OCI-LY1 (cell line): Measurements from ENCODE around the gene ASCC1.

Source experiments
- H2AFZ ChIP-seq: fragments of 200-600 bp; sonication (generic), shearing (Covaris generic); 2 replicates; pipeline ENCODE4 v1.6.0; 2014; ENCODE audit warnings: antibody characterized with exemption, mild to moderate bottlenecking, low read length
- H3F3A ChIP-seq: fragments of 200-600 bp; sonication (generic), shearing (Covaris generic); 2 replicates; pipeline ENCODE4 v1.6.0; 2014; ENCODE audit warnings: mild to moderate bottlenecking, antibody characterized with exemption, low read length, moderate library complexity; ENCODE audit not compliant: insufficient read depth
- H3K27ac ChIP-seq: fragments of 200-600 bp; sonication (generic); 2 replicates; pipeline ENCODE4 v1.5.1; 2014; ENCODE audit warnings: low read length, mixed run types, mild to moderate bottlenecking, low read depth; ENCODE audit not compliant: poor library complexity, severe bottlenecking
- H3K27me3 ChIP-seq: fragments of 200-600 bp; sonication (generic); 2 replicates; pipeline ENCODE4 v1.6.0; 2014; ENCODE audit warnings: antibody characterized with exemption, mild to moderate bottlenecking, low read length, moderate library complexity; ENCODE audit not compliant: insufficient read depth
- H3K36me3 ChIP-seq: fragments of 200-600 bp; sonication (generic); 2 replicates; pipeline ENCODE4 v1.6.1; 2014; ENCODE audit warnings: mild to moderate bottlenecking, antibody characterized with exemption, low read length, moderate library complexity, mixed read lengths; ENCODE audit not compliant: insufficient read depth
- H3K4me1 ChIP-seq: fragments of 200-600 bp; sonication (generic); 2 replicates; pipeline ENCODE4 v1.5.1; 2014; ENCODE audit warnings: mild to moderate bottlenecking, low read length, moderate library complexity; ENCODE audit not compliant: insufficient read depth, severe bottlenecking
- H3K4me2 ChIP-seq: fragments of 200-600 bp; sonication (generic), shearing (Covaris generic); 2 replicates; pipeline ENCODE4 v1.6.1; 2014; ENCODE audit warnings: low read length
- H3K4me3 ChIP-seq: fragments of 200-600 bp; sonication (generic); 2 replicates; pipeline ENCODE4 v1.5.1; 2014; ENCODE audit warnings: low read length, low read depth, mild to moderate bottlenecking, mixed read lengths; ENCODE audit not compliant: poor library complexity, severe bottlenecking
- H3K79me2 ChIP-seq: fragments of 200-600 bp; shearing (Covaris generic); 2 replicates; pipeline ENCODE4 v1.6.1; 2016; ENCODE audit warnings: mixed run types, low read length, mixed read lengths; ENCODE audit not compliant: insufficient read depth
- H3K9ac ChIP-seq: fragments of 200-600 bp; sonication (generic), shearing (Covaris generic); 2 replicates; pipeline ENCODE4 v1.6.1; 2014; ENCODE audit warnings: mild to moderate bottlenecking, low read length, mixed read lengths
- H3K9me2 ChIP-seq: fragments of 200-600 bp; sonication (generic), shearing (Covaris generic); 2 replicates; pipeline ENCODE4 v1.6.1; 2014; ENCODE audit warnings: low read depth, mild to moderate bottlenecking, low read length, mixed read lengths
- H3K9me3 ChIP-seq: fragments of 200-600 bp; shearing (Covaris generic); 2 replicates; pipeline ENCODE4 v1.6.1; 2014; ENCODE audit warnings: low read length, mixed read lengths
- H4K20me1 ChIP-seq: fragments of 200-600 bp; sonication (generic), shearing (Covaris generic); 2 replicates; pipeline ENCODE4 v1.6.0; 2016; ENCODE audit warnings: mild to moderate bottlenecking, low read length; ENCODE audit not compliant: insufficient read depth
- EZH2 ChIP-seq: fragments of 200-600 bp; sonication (generic), shearing (Covaris generic); IDR thresholded peaks from 2 replicates; pipeline ENCODE4 v1.8.0; 2017; ENCODE audit warnings: borderline replicate concordance, mixed run types, mild to moderate bottlenecking, antibody characterized with exemption, low read length, moderate library complexity, mixed read lengths
- TF ChIP-seq, protein P1 (sequence below): fragments of 200-600 bp; sonication (generic), shearing (Covaris generic); IDR thresholded peaks from 2 replicates; pipeline ENCODE4 v1.5.1; 2017; ENCODE audit warnings: mild to moderate bottlenecking, antibody characterized with exemption, low read length, moderate library complexity, mixed read lengths

ASCC1 gene, protein sequence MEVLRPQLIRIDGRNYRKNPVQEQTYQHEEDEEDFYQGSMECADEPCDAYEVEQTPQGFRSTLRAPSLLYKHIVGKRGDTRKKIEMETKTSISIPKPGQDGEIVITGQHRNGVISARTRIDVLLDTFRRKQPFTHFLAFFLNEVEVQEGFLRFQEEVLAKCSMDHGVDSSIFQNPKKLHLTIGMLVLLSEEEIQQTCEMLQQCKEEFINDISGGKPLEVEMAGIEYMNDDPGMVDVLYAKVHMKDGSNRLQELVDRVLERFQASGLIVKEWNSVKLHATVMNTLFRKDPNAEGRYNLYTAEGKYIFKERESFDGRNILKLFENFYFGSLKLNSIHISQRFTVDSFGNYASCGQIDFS

DNA sequence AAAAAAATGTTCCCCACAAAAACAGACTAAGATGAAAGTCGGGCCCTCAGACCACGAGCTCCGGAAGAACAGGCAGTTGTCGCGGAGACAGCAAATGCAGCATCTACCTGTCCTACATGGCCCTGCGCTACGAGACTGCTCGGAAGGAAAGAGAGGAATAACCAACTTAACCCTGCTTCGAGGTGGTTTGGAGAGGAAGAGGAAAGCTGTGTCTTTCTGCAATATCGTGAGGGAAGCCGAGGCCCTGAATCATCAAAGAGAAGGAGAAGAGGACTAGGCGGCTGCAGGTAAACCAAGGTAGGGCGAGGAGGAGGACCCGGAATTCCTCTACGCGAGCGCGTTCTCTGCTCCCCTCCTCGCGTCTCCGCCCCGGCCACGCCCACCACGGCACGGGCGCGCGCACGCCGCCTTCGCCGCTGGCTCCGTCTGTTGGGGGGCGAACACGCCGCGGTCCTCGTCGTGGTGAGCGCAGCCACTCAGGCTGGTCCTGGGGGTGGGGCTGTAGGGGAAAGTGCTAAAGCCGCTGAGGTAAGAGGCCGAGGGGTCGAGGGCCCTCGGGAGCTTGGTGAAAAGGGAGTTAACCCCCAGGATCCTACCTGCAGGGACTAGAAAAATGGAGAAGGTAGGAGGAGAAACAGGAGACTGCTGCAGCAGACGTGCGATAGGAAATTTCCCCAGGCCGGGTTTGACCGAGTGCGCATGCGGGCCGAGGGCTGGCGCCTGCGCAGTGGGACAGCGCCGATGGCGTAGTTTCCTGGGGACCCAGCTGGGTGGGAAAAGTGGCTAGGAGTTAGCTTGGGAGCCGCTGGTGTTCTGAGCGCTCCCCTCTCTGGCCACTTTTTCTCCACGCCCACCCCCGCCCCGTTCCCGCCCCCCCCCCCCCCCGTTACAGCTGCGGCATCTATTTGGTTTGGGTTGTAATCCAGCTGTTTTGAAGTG is at the start of gene ASCC1, which contains the start of gene ANAPC16:
ASCC1 (minus strand) TSS at position 666 of the 939 bp plus-strand sequence. CDS start 2,978 bp downstream, outside the sequence.
ANAPC16 (plus strand) TSS at position 402 of the 939 bp plus-strand sequence. CDS start 7,903 bp downstream, outside the sequence.
- H4K20me1 ChIP-seq: no peaks in the 10 kb centered on the region
- peaks cover 7% of the 10 kb centered on the region for H3F3A ChIP-seq
- H3K9me3 ChIP-seq: no peaks in the 10 kb centered on the region
- H3K9ac ChIP-seq: peak within 1 kb of the TSS; percentile 88
- 0 out of 2 replicates have a peak within 1 kb of the TSS, but pooled peaks have one; percentile 39 for H2AFZ ChIP-seq
- H3K27ac ChIP-seq: peak within 1 kb of the TSS; percentile 89
- peak within 1 kb of the TSS; percentile 89 for H3K4me3 ChIP-seq
- H3K9me2 ChIP-seq: no peaks in the 10 kb centered on the region
- H3K4me2 ChIP-seq: peak within 1 kb of the TSS; percentile 100
- peaks cover 38% of the 10 kb centered on the region for H3K79me2 ChIP-seq
- H3K4me1 ChIP-seq: peaks cover 47% of the 10 kb centered on the region
- no peaks in the 10 kb centered on the region for H3K27me3 ChIP-seq
- no peak for TF ChIP-seq EZH2
- TF ChIP-seq, protein P1, sequence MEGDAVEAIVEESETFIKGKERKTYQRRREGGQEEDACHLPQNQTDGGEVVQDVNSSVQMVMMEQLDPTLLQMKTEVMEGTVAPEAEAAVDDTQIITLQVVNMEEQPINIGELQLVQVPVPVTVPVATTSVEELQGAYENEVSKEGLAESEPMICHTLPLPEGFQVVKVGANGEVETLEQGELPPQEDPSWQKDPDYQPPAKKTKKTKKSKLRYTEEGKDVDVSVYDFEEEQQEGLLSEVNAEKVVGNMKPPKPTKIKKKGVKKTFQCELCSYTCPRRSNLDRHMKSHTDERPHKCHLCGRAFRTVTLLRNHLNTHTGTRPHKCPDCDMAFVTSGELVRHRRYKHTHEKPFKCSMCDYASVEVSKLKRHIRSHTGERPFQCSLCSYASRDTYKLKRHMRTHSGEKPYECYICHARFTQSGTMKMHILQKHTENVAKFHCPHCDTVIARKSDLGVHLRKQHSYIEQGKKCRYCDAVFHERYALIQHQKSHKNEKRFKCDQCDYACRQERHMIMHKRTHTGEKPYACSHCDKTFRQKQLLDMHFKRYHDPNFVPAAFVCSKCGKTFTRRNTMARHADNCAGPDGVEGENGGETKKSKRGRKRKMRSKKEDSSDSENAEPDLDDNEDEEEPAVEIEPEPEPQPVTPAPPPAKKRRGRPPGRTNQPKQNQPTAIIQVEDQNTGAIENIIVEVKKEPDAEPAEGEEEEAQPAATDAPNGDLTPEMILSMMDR: no peak
- H3K36me3 ChIP-seq: peaks cover 17% of the 10 kb centered on the region; the same call in 1 of the 2 replicates

DNA sequence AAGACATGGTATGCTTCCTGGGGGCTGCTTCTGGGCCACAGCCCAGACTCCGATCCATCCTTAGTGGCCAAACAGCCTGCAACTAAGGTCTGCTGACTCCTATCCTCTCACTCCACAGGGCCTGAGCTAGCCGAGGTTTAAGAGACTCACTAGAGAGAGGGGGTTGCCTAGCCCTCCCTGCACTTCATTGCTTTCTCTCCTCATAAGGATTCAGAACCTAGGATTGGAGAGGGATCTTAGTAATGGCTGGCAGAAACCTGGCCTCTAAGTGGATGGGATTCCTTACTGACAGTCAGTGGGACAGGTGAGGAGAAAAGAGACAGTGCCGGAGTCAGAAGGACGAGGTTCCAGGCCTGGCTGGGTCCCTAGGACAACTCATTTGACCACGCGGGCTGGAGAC is 49.4 kb upstream of the ASCC1 start:
- no peaks in the 10 kb centered on the region for H3K79me2 ChIP-seq
- no peaks in the 10 kb centered on the region for H3K36me3 ChIP-seq
- no peak overlapping the region for H3K4me3 ChIP-seq
- H3K9me2 ChIP-seq: no peaks in the 10 kb centered on the region
- H3K9me3 ChIP-seq: no peaks in the 10 kb centered on the region
- H3K4me1 ChIP-seq: peaks cover 52% of the 10 kb centered on the region
- no peaks in the 10 kb centered on the region for H3F3A ChIP-seq
- H2AFZ ChIP-seq: no peak overlapping the region
- no peaks in the 10 kb centered on the region for H4K20me1 ChIP-seq
- TF ChIP-seq, protein P1: no peak
- no peak for TF ChIP-seq EZH2
- H3K9ac ChIP-seq: no peak overlapping the region
- no peaks in the 10 kb centered on the region for H3K27me3 ChIP-seq
- H3K4me2 ChIP-seq: no peak overlapping the region
- H3K27ac ChIP-seq: peak overlapping the region; percentile 62

DNA sequence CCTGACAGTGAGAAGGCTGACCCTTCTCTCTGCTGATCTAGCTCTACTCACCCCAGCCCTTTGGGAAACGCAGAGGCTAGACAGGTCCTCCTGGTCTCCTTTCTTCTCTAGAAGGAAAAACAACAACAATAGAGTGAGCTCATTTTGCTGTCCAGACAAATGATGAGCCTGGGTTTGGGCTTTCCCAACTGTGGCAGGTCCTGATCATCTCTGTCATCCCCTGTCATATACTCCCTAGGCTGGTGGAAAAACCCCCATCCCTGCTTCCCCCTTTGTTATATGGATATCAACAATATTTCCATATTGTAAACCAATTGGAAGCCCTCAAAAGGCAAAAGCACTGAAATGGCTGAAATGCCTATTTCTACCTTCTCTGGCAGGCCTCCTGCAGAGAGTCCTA is 48.5 kb upstream of the ASCC1 start:
- H3K79me2 ChIP-seq: no peaks in the 10 kb centered on the region
- H3K9ac ChIP-seq: no peak overlapping the region
- no peak overlapping the region for H2AFZ ChIP-seq
- H3K36me3 ChIP-seq: no peaks in the 10 kb centered on the region
- peak overlapping the region; percentile 9 for H3K27ac ChIP-seq
- H3K4me2 ChIP-seq: no peak overlapping the region
- no peaks in the 10 kb centered on the region for H4K20me1 ChIP-seq
- H3K9me3 ChIP-seq: no peaks in the 10 kb centered on the region
- H3K27me3 ChIP-seq: no peaks in the 10 kb centered on the region
- no peaks in the 10 kb centered on the region for H3F3A ChIP-seq
- H3K4me3 ChIP-seq: no peak overlapping the region
- no peak for TF ChIP-seq EZH2
- TF ChIP-seq, protein P1: no peak
- H3K4me1 ChIP-seq: peaks cover 62% of the 10 kb centered on the region
- H3K9me2 ChIP-seq: no peaks in the 10 kb centered on the region
